GM12891 (cell line): Measurements from ENCODE around the gene C1orf94.

Source experiments
- PAX5 ChIP-seq: IDR thresholded peaks from 2 replicates; pipeline ENCODE4 v1.6.1; 2011; ENCODE audit warnings: low read length, moderate library complexity, mild to moderate bottlenecking; ENCODE audit not compliant: insufficient read depth, severe bottlenecking
- POLR2A ChIP-seq: IDR thresholded peaks from 2 replicates; pipeline ENCODE4 v1.6.1; 2011; ENCODE audit warnings: low read depth, low read length, control low read depth
- POLR2AphosphoS5 ChIP-seq: IDR thresholded peaks from 2 replicates; pipeline ENCODE4 v1.6.1; 2011; ENCODE audit warnings: low read depth, low read length, control low read depth
- SPI1 ChIP-seq: IDR thresholded peaks from 2 replicates; pipeline ENCODE4 v1.6.1; 2011; ENCODE audit warnings: low read depth, low read length, control low read depth
- TAF1 ChIP-seq: IDR thresholded peaks from 2 replicates; pipeline ENCODE4 v1.6.1; 2011; ENCODE audit warnings: low read depth, low read length, control low read depth

DNA sequence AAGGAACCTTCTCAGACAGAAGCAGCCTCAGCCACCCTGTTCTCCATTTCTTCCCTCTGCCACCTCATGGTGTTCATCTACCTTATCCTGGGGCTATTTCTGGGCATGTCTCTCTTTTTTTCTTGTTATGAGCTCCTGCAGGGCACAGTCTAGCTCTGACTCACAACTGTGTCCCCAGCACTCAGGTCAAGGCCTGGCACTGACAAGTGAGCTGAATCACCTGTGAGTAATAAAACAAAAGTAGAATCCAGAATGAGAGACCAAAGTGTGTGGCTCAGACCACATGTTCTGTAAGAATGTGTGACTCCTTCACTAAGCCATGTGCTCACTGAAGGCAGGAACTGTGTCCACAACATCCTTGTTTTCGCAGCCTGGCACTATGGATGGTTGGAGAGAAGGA, 23.2 kb downstream of the C1orf94 start:
- TF ChIP-seq POLR2A (no peak), POLR2AphosphoS5 (no peak), TAF1 (no peak), SPI1 (no peak), PAX5 (no peak)
